Esophagus squamous epithelium (tissue), 4 donors: ENCODE results near the gene PCDHA1.
"Not testable (repeated sequence)": the region's sequence is repeated elsewhere in the genome, so short reads cannot be mapped to it uniquely, and the experiment has no call there.

ENCODE experiments used
- CTCF ChIP-seq, 6 experiments: fragments of 450-650 bp in 4 of 6; fragments of 200-600 bp in 2 of 6; sonication (generic) in 2 of 6; IDR thresholded peaks; one replicate each; pipeline ENCODE4 v1.5.1; 2016 to 2019; ENCODE audit warnings: antibody characterized with exemption in 6 of 6, mild to moderate bottlenecking in 4 of 6, moderate library complexity in 4 of 6
- POLR2A ChIP-seq, 4 donors: fragments of 450-650 bp; IDR thresholded peaks; one replicate each; pipeline ENCODE4 v1.6.1; 2017; ENCODE audit warnings: antibody characterized with exemption in 4 of 4, mild to moderate bottlenecking in 4 of 4, moderate library complexity in 3 of 4

- TF ChIP-seq CTCF, POLR2A (IDR thresholded peaks at IDR 0.05): not testable (repeated sequence)
These were observed 1.5 kb downstream of the PCDHA1 start for GRCh38 chr5:140787422-140787821.
